Measurements from ENCODE around the gene ABCC9.

Gene ABCC9

DNA sequence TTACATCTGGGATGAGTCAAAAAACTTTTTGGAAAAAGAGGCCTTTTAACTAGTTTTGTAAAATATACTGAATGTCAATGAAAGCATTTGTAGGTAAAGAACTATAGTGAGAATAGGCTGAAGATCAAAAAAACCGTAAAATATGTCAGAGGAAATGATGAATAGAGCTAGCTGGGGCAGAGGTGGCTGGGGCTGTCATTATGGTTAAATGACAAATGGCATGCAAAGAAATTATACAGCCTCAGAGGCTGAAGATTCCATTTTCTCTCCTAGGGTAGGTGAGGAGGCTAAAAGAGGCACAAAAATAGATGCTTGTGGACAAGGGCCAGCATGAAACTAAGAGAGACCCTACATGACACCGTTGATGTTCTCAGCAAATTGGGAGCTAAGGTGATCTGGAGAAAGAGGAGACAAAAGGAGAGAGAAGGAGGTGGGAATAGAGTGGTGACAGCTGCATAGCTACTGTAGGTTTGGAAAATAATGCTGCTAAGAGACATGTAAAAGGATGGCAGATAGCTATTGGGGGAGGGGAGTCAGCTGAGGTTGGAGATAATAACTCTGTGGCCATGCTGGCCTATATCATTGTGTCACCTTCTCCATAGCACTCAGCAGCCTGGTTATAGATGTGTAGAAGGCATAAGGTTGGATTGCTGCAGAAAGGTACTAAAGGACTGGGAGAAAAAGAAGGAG, 63.8 kb downstream of the ABCC9 start:
- FAIRE-seq = no peak

DNA sequence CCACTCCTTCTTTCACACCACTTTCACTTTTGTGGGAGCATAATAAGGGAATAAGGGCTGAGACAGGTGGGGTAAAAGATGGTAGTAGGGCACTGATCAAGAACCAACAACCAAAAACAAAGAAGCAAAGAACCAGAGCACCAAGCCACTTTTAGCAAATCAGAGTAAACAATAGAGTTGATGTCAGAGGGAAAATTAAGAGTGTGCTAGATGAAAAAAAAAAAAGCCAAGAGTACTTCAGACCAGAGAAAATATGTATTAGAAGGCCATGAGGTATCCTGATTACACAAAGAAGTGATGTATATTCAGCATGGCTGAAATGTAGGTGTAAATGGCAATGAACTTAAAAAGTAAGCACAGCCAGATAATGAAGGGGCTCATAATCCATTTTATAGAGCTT, 75.4 kb downstream of the ABCC9 start:
- no peak for FAIRE-seq

DNA sequence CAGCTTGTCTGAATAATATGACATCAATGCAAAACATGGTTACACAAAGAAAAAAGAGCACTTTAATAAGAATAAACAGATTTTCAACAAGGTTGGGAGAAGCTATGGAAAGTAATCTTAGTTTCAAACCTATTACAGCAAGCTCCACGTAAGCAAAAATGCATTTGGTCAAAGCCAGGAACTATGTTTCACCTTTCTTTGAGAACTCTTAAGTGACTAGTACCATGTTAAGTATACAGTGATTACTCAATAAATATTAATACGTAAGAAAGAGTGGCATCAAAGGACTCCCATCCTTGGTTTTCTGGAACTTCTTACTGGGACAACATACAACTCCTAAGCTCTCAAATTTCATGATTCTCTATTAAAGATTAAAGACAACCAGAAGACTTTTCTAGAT, 80.7 kb downstream of the ABCC9 start:
- no peak for FAIRE-seq

DNA sequence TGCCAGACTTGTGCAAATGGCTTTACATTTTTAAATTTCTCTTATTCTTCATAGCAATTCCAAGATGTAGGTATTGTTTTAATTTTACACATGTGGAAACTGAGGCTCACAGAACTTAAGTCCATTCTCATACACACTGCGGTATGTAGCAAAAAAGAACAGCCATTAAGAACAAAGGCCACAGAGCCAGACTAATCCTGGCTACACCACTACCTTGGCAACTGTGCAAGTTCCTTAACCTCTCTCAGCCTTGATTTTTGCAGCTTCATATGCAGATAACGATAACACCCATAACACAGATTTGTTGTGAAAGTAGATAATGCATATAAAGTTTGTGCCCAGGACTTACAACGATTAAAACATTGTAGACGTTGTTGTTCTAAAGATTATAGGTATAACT, 81.1 kb downstream of the ABCC9 start:
- no peak for FAIRE-seq

DNA sequence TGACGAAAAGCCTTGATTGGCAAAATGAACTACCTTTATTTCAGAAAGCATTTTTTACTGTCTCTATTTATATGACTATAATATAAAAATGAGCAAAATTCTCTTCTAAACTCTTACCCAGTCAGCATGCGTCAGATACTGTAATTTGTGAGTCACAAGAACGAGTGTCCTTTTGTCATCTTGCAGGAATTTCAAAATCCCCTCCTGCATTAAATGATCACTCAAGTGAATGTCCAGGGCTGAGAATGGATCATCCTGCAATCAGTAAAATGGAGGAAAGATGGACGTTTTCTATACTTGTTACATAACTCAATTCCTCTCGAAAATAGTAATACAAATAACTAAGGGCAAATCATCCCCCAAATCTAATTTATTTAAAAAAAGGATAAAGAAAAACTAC, 89.0 kb downstream of the ABCC9 start:
- no peak for FAIRE-seq

DNA sequence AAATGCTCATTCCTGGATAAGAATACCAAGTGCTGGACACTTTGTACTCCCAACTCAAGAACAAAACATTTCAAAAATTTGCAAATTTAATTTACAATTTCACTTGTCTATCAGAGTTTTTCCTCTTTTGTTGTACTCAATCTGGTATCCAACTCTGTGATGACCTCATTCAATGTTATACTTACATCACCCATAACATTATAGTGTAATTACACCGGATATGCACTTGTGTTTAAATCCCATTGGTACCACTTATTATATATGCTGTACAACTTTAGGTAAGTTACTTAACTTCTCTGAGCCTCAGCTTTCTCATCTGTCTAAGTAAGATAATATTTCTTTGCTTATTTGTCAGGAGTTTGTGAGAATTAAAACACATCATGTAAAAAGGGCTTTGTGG, 90.1 kb downstream of the ABCC9 start:
- FAIRE-seq = no peak

DNA sequence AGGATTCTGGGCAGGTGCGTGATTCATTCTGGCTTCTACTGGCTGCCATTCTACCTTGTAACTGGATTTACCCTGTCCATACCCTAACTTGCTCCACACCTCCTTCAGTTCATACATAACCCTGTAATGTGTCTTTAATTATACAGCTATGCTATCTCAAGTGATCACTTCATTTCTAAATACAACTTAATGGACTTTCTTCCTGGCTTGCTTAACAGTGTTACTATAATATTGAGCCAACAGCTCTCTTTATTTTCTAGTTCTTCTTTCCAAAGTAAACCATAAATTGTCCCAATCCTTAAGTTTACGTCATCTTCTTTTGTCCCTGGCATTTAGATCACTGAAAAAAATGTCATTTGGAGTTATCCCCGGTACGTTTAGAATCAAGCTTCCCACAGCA, 90.8 kb downstream of the ABCC9 start:
- FAIRE-seq = no peak

DNA sequence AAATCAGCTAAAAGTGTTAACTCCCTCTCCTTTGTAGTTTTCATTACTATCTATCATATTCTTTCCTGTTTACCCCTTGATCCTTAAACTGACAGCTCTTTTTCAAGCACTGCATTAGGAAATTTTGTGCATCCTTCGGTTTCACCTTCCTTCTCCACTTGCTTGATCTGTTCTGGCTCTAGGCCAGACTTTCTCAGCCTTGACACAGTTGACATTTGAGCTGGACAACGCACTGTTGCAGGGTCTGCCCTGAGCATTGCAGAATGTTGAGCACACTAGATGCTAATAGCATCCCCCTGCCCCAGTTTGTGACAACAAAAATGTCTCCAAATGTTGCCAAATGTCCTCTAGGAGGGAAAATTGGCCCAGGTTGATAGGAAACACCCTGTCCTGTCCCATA, 91.3 kb downstream of the ABCC9 start:
- FAIRE-seq = no peak

DNA sequence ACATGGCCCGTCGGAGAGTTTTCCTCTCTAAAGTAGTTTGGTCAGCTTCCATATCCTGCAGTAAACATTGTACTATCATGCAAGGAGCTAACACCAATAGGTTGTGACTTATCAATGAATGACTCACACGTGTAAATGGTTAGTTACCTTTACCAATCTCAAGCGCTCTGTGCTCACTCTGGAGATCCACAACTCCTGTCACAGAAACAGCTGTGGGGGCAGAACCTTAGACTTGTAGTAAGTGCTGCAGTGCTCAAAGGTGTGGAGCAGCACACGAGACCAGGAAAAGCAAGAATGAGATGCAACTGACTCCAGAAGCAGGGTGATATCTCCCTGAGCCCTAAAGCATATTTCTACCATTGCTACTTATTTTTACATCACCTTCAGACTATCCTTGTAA, 93.0 kb downstream of the ABCC9 start:
- FAIRE-seq = no peak

DNA sequence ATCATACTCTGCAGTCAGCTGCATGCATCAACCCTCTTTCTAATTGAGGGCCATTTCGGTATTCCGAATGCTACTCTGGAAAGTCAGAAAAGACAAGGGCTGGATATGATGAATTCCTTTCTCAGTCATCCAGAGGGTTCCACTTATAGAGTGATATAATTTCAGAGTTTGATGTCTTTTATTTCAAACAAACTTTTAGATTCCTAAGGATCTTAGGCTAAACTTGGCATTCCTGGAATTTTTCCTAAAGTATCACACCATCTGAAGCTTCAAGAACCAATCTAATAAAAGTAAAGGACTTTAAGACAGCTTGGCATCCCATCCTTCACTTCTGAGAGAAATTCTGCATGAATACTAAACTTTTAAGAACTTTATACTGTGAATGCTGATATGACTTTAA, 97.4 kb downstream of the ABCC9 start:
- no peak for FAIRE-seq

DNA sequence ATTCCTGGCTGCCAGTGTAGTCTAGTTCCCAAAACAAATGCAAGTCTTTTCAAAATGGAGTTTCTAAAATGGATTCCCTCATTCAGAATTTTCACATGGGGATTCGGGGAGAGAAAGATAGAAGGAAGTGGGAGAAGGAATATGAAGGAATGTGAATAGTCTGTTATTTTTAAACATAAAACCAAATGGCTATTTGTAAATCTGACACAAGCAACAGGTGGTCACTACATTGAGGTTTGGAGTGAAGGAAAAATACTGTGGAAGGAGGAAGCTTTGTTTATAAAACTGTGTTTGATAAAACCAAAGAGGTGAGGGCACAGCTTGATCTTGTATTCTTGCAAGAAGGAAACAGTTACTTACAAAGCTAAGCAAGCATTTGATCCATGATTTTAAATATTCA, 101.5 kb downstream of the ABCC9 start:
- FAIRE-seq = no peak

DNA sequence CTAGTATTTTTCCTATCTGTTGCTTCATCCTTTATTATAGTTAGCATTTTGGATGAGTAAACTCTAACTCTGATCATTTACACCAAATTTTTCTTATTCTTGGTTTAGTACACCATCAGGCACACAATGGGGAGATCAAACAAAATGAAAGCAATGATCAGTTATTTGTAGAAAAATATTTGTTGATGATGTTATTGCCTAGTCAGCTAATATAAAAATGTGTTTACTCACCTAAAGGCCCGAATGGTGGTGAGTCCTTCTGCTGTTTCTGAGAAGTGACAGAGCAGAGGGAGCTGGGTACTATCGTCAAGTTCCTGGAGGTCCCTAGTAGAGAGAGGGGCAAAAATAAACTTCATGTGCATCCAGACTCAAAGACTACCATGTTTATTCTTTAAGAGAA, 103.4 kb downstream of the ABCC9 start:
- no peak for FAIRE-seq

DNA sequence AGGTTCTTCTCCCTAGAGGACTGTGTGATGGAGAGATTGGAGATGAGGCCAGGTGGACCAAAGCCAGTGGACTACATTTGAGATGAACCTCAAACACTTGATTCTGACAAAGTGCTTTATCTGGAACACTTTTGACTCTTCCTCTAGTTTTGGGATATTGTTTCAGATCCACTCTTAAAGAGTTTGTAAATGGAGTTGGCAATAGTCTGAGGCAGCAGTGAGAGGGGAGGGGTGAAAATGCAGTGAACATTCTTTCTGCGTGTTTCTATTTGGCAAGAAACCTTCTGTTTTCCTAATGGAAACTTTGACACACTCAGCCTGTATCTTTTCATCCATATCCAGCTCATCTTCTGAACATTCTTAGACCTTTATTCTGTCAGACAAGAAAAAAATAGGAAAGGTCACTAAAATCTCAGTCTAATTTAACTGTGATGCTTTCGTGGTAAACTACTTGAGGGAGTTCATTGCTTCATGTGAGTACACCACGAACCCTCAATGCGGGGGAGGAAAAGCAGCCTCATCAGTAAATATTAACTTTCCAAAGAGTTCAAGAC, 109.4 kb downstream of the ABCC9 start:
- FAIRE-seq = no peak

DNA sequence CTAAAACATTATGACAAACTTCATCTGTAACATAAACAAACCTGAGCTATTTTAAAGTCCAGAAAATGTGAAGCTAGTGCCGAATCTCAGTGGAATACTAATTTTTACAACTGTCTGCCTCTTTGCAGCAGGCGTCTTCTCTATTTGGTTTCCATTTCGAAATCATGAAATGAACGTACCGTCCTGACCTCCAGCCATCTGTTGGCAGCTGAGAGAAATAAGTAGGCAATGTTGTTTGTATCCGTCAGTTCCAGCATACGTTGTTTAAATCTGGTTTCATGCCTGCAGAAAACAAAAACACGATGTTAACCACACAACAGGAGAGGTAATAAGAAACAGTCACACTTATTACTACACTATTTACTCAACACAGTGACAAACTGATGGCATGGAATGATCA, 112.4 kb downstream of the ABCC9 start:
- no peak for FAIRE-seq

DNA sequence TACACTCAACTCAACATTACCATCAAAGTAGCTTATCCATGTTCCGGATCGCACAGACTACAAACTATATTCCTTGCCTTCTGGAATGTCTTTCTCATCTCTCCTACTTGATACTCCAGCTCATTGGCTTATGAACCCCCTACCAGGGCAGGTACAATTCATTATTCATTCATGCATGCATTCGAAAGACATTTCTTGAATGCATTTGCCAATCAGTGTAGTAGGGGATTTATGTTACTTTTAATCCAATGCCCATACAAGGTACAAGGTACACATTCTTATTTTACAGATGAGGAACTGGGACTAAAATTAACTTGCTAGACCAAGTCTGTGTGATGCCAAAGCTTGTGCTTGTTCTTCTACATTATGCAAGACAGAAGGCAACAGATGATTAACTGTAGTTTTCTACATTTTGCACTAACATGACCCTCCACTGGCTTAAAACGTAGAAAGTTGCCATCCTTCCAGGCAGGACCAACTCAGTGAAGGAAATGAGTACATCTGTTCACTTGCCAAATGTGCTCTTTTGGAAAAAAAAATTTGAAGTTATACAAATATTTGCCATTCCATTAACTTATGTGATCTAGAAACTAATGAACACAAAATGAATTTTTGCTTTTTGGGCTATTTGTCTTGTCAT, 113.0 kb downstream of the ABCC9 start:
- no peak for FAIRE-seq

DNA sequence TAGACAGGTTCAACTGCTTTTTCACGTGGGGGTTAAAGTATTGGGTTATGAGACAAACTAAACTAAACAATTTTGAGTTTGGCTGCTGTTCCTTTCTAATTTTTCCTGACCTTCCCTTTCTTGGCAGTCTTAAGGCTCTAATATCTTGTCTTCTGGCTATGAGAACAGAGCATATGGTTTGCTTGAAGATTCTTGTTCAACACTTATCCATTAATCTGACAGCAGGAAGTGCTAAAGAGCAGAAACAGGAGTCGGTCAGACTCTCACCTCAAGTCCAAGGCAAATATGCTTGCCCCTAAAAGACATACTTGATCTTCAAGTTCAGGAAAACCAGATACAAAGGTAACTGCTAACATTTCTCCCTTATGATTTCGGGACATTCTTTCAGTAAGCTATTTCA, 114.1 kb downstream of the ABCC9 start:
- no peak for FAIRE-seq

DNA sequence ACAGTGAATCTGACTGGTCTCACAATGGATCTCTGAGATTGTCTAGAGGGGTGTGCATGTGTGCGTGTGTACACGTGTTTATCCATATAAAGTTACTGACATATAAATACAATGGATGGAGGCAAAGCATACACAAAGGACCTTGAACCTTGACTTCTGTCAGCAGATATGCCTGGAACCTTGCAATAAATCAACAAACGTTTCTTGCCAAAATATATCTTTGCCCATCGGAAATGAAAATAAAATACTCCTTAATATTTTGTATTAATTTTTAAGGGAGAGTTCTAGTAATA, 114.7 kb downstream of the ABCC9 start:
- FAIRE-seq = no peak

DNA sequence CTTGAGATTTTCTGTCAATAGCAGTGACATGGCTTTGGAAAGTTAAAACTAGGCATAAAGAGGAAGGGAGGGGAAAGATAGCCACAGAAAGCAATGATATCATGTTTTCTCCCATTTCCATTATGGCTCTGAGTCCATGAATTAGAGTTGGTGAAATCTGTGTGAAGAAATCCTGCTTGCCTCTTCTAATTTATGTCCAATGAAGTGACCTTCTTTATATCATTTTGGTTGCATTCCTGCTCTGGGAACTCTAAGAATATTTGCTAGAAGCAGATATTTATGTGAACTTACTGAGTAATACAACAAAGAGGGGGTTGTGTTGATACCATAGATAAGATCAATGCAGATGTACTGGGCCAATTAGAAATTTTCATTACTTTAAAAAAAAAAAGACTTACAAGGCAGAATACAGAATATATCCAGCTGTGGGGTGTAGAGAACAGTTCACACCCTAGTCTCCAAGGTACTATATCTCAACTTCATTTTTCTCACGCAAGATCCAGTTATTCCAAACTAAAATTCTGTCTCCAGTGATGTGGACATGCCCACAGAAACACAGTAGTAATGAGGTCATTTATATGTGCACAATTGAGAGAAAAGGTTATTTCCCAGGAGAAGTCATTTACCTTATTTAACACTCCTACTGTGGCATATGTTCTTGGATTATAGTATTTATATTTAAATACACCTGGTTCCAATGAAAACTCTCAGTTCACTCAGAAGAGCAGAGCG, 115.2 kb downstream of the ABCC9 start:
- no peak for FAIRE-seq

DNA sequence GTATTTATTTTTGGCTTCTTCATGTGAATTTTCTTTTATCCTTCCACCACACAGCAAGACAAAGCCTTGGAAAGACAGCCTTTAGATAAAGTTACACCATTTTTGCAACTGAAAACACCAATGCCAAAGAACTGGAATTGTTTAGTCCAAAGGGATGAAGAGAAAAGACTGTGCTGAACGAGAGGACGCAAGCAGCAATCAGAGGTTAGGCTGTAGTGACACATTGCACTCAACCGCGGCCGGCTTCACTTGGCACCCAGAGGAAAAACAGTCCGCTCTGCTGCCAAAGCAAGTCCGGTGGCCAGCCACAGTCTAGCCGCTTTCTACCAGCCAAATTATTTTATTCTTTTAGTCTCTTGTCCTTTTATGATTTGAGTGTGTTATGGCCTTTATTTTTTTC, 117.6 kb downstream of the ABCC9 start:
- no peak for FAIRE-seq

DNA sequence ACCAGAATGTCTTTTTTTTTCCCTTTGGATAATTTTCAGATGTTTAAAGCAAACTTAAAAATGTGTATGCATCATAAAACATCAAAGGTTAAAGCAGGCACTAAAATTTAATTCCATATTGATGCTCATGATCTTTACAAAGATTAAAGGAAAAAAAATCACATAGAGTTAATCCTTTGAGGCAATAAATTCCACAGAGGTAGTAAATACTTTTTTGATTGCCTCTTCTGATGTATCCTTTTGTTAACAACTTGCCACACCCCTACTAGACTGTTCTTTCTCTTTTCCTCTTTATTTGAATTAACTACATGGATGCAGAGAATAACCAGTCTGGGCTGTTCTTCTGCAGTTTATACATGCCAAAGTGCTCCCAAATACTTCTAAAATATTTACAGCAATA, 121.5 kb downstream of the ABCC9 start:
- no peak for FAIRE-seq

DNA sequence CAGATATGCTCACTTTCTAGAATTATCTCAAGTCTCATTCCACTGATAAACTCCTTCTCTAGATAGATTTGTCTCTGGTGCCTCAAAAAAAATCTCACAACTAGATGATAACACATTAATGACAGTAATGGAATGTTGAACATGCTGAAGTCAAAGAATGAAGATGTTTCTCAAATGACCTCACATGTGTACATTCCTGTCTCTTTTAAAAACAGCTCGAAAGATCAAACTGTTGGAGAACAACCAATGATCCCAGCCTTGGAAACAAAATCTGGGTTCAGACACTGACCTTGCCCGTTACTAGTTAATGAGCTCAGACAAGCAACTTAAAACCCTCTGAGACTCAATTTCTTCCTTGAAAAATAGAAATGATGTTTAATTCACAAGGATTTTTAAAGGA, 122.0 kb downstream of the ABCC9 start:
- FAIRE-seq = no peak

DNA sequence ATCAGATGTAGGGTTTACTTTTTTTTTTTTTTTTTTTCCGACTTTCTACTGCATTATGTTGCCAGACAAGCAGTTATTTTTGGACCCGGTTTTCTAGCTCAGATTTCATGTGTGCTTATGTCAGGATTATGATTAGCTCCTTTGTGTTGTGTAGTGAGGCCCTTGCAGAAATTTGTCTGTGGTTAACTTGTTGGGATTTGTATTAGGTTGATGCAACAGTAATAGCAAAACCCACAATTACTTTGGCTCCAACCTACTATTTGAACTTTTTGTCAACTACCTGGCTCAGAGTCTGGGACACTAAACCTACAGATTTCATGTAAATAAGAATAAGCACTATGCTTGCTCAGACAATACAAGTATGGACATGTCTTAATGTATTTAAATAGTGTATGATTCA, 122.6 kb downstream of the ABCC9 start:
- no peak for FAIRE-seq

DNA sequence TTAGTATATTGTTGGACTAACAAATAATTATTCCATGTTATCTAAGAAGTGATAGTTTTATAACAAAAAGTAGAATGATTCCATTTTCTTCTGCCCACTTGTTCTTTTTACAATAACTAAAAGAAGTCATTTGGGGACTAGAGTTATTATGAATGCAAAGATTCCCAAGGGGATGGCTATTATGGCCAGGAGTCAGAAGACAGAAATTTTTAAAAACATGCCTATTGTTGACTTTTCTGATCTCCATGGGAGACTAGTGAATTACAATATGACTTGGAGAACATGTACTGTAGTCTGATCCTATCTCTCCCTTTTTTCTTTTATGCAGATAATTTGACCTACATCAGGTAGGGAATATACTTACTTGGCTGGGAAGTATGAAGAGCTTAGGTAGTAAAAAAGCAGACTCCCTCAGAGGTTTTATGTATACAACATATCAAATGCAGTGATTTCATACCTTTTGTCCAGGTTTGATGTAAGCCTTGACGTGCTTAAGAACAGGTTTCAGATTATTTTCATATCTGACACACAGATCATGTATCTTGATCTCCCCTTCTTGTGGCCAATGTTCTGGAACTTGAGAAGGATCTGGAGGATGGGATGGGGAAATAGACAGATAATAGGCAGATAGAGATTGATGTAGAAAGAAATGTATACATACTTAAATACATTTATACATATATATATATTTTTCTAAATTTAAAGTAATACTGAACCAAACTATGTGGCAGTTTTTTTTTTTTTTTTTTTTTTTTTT, 125.7 kb downstream of the ABCC9 start:
- no peak for FAIRE-seq

DNA sequence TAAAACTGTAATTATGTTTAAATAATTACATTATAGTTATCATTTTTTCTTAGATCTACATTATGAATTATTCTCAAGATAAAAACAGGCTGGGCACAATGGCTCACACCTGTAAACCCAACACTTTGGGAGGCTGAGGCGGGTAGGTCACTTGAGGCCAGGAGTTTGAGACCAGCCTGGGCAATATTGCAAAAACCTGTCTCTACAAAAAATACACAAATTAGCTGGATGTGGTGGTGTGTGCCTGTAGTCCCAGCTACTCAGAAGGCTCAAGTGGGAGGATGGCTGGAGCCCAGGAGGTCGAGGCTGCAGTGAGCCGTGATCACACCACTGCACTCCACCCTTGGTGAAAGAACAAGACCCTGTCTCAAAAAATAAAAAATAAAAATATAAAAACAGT, 126.4 kb downstream of the ABCC9 start:
- FAIRE-seq = no peak

Data from TTC549 (cell line).